ENCODE results near the gene EPS8L2.

Gene EPS8L2

DNA sequence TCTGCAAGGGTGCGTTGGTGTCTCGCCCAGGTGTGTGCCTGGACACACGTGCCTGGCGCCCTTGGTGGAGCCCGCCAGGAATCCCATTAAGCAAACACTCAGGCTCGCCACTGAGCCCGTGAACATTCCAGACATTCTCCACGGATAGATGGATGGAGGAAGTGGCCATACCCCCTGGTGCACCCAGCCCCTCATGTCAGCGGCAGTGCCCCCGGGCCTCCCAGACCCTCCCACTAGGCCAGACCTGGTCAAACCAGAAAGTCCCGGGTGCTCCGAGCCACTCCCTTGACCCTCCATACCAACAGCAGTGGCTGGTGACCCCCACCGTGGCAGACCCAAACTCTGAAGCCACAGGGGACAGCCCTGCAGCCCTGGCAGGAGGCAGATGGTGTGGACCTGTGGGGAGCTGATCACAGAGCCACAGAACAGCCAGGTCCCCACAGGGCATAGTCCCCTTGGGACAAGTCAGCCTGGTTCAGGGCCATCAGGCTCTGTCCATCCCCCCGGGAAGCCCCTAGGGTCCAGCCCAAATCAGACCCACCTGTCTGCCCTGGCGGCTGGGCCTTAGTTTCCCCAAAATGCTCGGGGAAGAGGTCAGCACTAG lies 1.9 kb downstream of the EPS8L2 start:
- Histone ChIP-seq H3K27me3 (ENCODE audit: insufficient read depth, low read depth, severe bottlenecking) (no peaks in the 10 kb centered on the region), H3K27ac (peak overlapping the region; percentile 68; the same call in 1 of the 2 replicates), H3K4me3 (ENCODE audit: low read depth, low read length) (no peak overlapping the region), H3K9me3 (ENCODE audit: severe bottlenecking) (no peaks in the 10 kb centered on the region), H3K36me3 (no peaks in the 10 kb centered on the region)
- no peak for DNase-seq
- TF ChIP-seq, protein P1, sequence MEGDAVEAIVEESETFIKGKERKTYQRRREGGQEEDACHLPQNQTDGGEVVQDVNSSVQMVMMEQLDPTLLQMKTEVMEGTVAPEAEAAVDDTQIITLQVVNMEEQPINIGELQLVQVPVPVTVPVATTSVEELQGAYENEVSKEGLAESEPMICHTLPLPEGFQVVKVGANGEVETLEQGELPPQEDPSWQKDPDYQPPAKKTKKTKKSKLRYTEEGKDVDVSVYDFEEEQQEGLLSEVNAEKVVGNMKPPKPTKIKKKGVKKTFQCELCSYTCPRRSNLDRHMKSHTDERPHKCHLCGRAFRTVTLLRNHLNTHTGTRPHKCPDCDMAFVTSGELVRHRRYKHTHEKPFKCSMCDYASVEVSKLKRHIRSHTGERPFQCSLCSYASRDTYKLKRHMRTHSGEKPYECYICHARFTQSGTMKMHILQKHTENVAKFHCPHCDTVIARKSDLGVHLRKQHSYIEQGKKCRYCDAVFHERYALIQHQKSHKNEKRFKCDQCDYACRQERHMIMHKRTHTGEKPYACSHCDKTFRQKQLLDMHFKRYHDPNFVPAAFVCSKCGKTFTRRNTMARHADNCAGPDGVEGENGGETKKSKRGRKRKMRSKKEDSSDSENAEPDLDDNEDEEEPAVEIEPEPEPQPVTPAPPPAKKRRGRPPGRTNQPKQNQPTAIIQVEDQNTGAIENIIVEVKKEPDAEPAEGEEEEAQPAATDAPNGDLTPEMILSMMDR (IDR thresholded peaks at IDR 0.05; ENCODE audit: low read depth, low read length): no peak

DNA sequence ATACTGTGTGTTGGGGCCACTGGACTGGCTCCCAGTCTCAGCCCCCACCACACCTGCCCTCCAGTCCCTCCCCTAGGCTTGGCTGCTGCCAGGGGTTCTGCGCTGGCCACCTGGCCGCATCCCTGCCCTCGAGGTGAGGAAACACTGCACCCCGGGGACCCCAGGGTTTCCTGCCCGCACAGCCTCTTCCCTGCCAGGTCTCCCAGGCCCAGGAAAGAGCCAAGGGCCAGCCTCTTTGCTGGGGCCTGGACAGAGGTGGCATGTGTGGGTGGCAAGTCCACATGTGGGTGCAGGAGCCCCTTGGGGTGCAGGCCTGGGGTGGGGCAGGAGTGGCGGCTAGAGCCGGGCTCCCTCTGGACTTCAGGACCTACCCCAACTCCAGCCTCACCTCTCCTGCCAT lies 2.5 kb downstream of the EPS8L2 start:
- no peaks in the 10 kb centered on the region for H3K9me3 ChIP-seq (ENCODE audit: severe bottlenecking)
- no peaks in the 10 kb centered on the region for H3K27me3 ChIP-seq (ENCODE audit: insufficient read depth, low read depth, severe bottlenecking)
- no peaks in the 10 kb centered on the region for H3K36me3 ChIP-seq
- TF ChIP-seq, protein P1 (IDR thresholded peaks at IDR 0.05; ENCODE audit: low read depth, low read length): no peak
- H3K4me3 ChIP-seq (ENCODE audit: low read depth, low read length): no peak overlapping the region
- no peak overlapping the region for H3K27ac ChIP-seq
- DNase-seq: no peak

DNA sequence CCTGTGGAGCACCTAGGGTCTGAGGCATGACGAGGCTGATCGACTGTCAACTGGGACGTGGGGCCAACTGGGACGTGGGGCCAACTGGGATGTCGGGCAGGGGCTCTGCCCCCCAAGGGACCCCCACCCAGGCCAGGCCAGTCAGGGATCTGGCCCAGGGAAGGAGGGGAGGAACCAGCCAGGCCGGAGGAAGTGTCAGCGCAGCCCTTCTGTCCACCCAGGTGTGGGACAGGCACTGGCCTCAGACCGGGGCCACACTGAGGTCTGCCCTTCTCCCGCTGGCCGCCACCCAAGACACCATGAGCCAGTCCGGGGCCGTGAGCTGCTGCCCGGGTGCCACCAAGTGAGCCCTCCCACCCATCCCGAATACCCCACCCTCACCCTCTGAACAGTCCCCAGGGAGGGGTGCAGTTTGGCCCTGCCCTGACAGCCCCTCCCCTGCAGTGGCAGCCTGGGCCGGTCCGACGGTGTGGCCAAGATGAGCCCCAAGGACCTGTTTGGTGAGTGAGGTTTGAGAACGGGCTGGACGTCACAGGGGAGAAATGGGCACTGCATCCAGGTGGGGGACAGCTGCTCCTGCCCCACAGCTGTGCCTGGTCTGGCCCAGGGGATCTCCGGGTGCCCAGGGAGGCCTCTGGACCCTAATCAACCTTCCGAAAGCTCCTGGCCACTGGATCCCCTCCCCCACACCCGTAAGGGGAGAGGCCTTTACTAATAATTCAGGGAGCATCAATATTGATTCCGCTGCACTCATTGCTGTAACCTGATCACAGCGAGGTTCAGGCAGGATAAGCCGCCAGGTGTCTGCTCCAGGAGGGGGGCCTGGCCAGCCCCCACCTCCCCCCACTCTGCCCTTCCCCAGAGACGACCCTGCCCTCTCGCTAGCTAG lies 3.3 kb downstream of the EPS8L2 start:
- Histone ChIP-seq H3K9me3 (ENCODE audit: severe bottlenecking) (no peaks in the 10 kb centered on the region), H3K4me3 (ENCODE audit: low read depth, low read length) (no peak overlapping the region), H3K27me3 (ENCODE audit: insufficient read depth, low read depth, severe bottlenecking) (no peaks in the 10 kb centered on the region), H3K36me3 (no peaks in the 10 kb centered on the region), H3K27ac (peak overlapping the region; percentile 26; the same call in 1 of the 2 replicates)
- no peak for DNase-seq
- TF ChIP-seq, protein P1 (IDR thresholded peaks at IDR 0.05; ENCODE audit: low read depth, low read length): no peak

DNA sequence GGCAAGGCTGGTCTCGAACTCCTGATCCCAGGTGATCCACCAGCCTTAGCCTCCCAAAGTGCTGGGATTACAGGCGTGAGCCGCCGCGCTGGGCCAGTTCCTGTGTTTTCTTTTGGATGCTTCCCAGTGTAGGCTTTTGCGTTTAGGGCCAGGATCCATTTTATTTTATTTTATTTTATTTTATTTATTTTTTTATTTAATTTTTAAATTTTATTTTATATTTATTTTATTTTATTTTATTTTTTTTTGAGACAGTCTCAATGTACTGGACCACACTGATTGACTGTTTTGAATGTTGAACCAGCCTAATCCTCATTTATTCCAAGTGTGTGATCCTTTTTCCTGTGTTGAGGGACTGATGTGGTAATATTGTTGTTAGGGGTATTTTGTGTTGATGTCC lies 8.4 kb downstream of the EPS8L2 start:
- TF ChIP-seq, protein P1 (IDR thresholded peaks at IDR 0.05; ENCODE audit: low read depth, low read length): no peak
- Histone ChIP-seq H3K9me3 (ENCODE audit: severe bottlenecking) (peaks cover 7% of the 10 kb centered on the region), H3K27me3 (ENCODE audit: insufficient read depth, low read depth, severe bottlenecking) (no peaks in the 10 kb centered on the region), H3K27ac (no peak overlapping the region), H3K4me3 (ENCODE audit: low read depth, low read length) (no peak overlapping the region), H3K36me3 (no peaks in the 10 kb centered on the region)
- DNase-seq: no peak

DNA sequence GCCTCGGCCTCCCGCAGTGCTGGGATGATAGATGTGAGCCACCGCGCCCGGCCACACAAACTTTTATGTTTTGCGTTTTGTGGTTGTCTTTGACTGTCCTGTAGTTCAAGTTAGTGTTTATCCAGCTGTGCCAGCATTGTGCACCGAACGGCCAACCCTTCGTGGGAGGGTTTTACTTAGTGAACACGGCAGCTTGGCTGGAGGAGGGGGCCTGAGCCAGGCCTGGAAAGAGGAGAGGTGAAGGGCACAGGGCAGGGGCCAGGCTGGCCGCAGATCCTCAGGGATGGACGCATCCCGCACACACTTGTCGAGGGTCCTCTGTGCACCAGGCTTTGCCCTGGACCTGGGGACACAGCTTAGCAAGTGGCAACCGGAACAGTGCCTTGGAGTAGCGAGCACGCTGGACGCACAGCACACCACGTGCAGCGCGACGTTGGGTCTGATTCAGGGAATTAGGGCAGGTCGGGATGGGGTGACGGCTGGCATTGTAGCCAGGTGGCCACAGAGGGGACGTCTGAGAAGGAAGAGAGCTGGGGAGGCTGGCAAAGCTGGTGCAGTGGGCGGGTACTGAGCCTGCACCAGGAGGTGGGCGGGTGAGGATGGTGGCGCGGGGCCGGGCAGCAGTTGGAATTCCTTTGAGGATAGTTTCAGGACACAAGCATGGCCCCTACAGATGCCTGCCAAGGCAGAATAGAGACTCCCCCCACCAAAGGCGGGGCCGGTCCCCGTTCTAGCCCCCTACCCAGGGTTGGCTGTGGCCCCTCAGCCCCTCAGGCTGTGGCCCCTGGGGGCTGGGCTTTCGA lies 13.4 kb downstream of the EPS8L2 start:
- Histone ChIP-seq H3K36me3 (no peaks in the 10 kb centered on the region), H3K27ac (no peak overlapping the region), H3K9me3 (ENCODE audit: severe bottlenecking) (peaks cover 7% of the 10 kb centered on the region), H3K4me3 (ENCODE audit: low read depth, low read length) (no peak overlapping the region), H3K27me3 (ENCODE audit: insufficient read depth, low read depth, severe bottlenecking) (peaks cover 27% of the 10 kb centered on the region)
- DNase-seq: no peak
- TF ChIP-seq, protein P1 (IDR thresholded peaks at IDR 0.05; ENCODE audit: low read depth, low read length): no peak

Data from WERI-Rb-1 (cell line).